SK-N-MC (cell line): ENCODE data around the gene CIB2.

Experiments
- DNase-seq: peaks from one replicate; pipeline ENCODE4 v3.0.0-alpha.2; 2011; ENCODE audit warnings: low read depth, low spot score
- H3K27ac ChIP-seq: fragments of 200-600 bp; sonication (generic); 2 replicates; pipeline ENCODE4 v1.5.1; 2016; ENCODE audit warnings: mixed run types
- H3K36me3 ChIP-seq: fragments of 200-600 bp; sonication (generic); 2 replicates; pipeline ENCODE4 v1.6.1; 2017; ENCODE audit warnings: antibody characterized with exemption, low read length, mixed read lengths; ENCODE audit not compliant: insufficient read depth
- H3K4me3 ChIP-seq: fragments of 200-600 bp; sonication (generic); 2 replicates; pipeline ENCODE4 v1.5.1; 2016
- H3K9ac ChIP-seq: fragments of 200-600 bp; sonication (generic); 2 replicates; pipeline ENCODE4 v1.8.0; 2017; ENCODE audit warnings: mixed run types, mixed read lengths; ENCODE audit not compliant: insufficient read length
- H3K9me3 ChIP-seq: fragments of 200-600 bp; sonication (generic); 2 replicates; pipeline ENCODE4 v1.6.1; 2017; ENCODE audit warnings: low read depth, mild to moderate bottlenecking, antibody characterized with exemption, low read length, moderate library complexity, mixed read lengths
- EZH2 ChIP-seq: fragments of 200-600 bp; sonication (generic); IDR thresholded peaks from one replicate; pipeline ENCODE4 v1.6.1; 2017; ENCODE audit warnings: antibody characterized with exemption
- FOXP2 ChIP-seq: optimal IDR thresholded peaks from 2 replicates; pipeline ENCODE3; 2011; ENCODE audit warnings: mild to moderate bottlenecking, moderate library complexity; ENCODE audit not compliant: insufficient read depth; ENCODE audit errors: extremely low read length, control extremely low read depth
- POLR2AphosphoS5 ChIP-seq: IDR thresholded peaks from 2 replicates; pipeline ENCODE4 v1.6.1; 2012; ENCODE audit warnings: mild to moderate bottlenecking, low read depth, low read length, borderline replicate concordance

The CIB2 gene

DNA sequence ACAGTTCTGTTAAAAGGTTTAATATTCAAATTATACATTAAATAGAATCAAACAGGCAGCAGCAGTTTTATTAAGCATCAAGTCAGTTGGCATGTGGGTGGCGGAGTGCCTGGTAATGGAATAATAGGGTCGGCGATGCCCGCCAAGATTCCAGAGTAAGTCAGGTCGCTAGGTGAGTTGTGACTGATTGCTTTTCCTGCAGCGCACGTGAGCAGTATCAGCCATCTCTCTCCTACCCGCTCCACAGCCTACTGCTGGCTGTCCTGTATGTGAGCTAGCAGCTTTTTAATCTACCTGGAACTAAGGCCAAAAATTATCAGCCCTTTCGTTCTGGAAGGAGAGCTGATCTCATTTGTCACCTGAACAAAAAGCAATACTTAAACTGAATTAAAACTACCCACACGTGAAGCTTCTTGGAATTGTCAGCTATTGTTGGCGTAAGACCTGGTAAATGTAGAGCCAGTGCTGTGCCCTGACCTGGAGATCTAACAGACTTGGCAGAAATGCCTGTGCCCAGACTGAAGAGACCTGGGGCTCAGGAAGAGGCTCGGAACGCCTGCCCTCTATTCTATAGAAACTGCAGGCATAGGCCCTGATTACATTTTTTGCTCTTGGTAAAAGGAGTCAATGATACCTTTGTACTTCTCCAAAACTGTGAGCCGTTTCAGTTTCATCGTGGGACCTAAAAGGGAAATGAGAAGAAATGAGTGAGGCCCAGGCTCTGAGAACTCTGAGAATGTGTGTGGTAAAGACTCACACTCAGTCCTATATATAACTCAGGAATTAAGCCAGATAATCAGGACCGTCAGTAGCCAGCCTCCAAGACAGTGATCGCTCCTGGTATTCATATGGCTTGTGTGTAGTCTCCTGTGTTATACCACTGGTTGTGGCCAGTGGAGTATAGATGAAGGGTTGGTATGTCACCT lies 39.9 kb upstream of the CIB2 start:
- Histone ChIP-seq H3K36me3 (peaks cover 59% of the 10 kb centered on the region), H3K27ac (no peak overlapping the region), H3K9ac (no peak overlapping the region), H3K4me3 (no peak overlapping the region), H3K9me3 (no peaks in the 10 kb centered on the region)
- no peak for TF ChIP-seq POLR2AphosphoS5
- TF ChIP-seq FOXP2, result no peak
- TF ChIP-seq EZH2, result no peak
- no peak for DNase-seq

DNA sequence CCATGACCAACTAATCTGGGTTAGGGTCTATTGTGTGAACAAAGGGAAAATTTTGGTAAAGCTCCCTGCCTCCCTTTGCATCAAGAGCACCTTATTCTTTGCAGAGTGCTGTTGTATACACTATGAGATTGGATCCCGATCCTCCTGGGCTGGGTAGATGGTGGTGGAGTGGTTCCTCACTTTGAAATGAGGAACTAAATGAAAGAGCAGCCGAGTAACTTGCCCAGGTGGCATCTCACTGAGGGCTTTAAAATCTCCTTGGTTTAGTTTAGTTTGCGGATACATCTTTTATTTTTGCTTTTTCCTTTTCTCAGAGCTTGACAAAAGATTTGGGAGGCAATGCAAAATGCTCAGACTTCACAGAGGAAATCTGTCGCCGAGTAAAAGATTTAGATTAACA lies 37.4 kb upstream of the CIB2 start:
- H3K9ac ChIP-seq, result no peak overlapping the region
- peaks cover 74% of the 10 kb centered on the region for H3K36me3 ChIP-seq
- no peak overlapping the region for H3K27ac ChIP-seq
- no peak for TF ChIP-seq POLR2AphosphoS5
- TF ChIP-seq FOXP2, result no peak
- no peak for TF ChIP-seq EZH2
- DNase-seq, result no peak
- H3K4me3 ChIP-seq, result no peak overlapping the region
- H3K9me3 ChIP-seq, result no peaks in the 10 kb centered on the region

DNA sequence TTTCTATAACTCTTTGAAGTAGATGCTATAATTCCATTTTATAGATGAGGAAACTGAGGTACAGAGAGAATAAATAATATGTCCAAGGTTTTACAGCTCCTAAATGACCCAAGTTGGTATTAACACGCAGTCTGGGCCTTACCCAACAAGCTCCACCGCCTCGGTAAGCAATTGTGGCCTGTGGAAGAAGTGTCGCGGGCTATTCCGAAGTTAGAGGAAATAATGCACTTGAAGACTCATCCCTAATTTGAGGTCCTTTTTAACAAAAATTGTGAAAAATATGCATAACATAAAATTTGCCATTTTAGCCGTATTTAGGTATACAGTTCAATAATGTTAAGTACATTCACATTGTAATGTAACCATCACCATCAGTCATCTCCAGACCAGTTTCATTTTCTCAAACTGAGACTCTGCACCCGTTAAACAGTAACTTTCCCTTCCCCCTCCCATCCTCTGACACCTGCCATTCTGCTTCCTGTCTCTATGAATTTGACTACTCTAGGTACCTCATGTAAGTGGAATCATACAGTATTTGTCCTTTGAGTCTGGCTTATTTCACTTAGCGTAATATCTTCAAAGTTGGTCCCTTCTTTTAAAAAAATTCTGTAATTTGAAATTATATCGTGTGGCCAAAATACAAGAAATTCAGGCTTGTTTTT lies 36.1 kb upstream of the CIB2 start:
- DNase-seq, result no peak
- TF ChIP-seq POLR2AphosphoS5 (no peak), EZH2 (no peak), FOXP2 (no peak)
- H3K27ac ChIP-seq, result no peak overlapping the region
- H3K36me3 ChIP-seq, result peaks cover 74% of the 10 kb centered on the region
- H3K9me3 ChIP-seq, result no peaks in the 10 kb centered on the region
- H3K9ac ChIP-seq, result no peak overlapping the region
- H3K4me3 ChIP-seq, result no peak overlapping the region

DNA sequence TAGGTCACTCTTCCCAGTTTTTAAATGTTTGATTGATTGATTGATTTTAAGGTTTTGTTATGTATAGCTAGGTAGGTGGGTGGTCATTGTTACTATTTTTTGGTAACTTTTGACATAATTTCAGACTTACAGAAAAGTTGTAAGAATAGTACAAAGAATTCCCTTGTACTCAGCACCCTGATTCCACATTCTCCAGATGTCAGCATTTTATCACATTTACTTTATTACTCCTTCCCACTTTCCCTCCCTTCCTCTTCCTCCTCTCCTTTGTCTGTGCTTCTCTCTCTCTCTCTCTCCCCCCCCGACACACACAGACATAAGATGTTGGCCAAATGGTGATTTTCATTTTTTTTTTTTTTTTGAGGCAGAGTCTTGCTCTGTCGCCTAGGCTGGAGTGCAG lies 32.8 kb upstream of the CIB2 start:
- Histone ChIP-seq H3K4me3 (no peak overlapping the region), H3K9me3 (no peaks in the 10 kb centered on the region), H3K36me3 (peaks cover 61% of the 10 kb centered on the region), H3K9ac (no peak overlapping the region), H3K27ac (no peak overlapping the region)
- no peak for DNase-seq
- TF ChIP-seq FOXP2 (no peak), POLR2AphosphoS5 (no peak), EZH2 (no peak)

DNA sequence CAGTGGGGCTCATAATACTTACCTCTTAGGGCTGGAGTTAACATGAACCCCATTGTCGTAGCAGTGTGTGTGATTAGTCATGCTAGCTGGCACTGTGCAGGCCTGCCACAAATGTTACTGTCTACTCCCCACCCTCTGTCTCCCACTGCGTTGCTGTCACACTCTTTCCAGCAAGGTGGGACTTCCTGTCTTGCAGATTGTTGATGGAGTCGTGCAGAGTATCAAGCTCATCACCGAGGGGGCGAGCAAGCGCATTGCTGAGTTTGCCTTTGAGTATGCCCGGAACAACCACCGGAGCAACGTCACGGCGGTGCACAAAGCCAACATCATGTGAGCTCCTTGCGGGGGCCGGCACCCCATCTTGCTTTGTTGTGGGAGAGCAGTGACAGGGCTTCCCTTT lies 30.8 kb upstream of the CIB2 start:
- TF ChIP-seq EZH2 (no peak), FOXP2 (no peak), POLR2AphosphoS5 (no peak)
- Histone ChIP-seq H3K4me3 (no peak overlapping the region), H3K27ac (no peak overlapping the region), H3K9ac (no peak overlapping the region), H3K36me3 (peaks cover 48% of the 10 kb centered on the region), H3K9me3 (no peaks in the 10 kb centered on the region)
- DNase-seq, result no peak

DNA sequence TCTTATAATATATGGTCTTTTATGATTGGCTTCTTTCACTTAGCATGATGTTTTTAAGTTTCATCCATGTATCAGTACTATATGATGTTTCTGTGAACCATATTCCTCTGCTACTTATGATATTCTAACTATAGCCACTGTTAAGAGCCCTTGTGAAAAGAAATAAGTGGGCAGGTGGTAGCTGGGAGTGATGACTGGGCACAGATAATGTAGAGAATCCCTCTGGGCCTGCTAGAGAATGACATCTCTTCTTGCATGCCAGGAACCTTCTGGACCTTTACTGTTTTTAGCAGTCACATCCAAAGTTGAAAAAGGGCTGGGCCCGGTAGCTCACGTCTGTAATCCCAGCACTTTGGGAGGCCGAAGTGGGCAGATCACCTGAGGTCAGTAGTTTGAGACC lies 28.1 kb upstream of the CIB2 start:
- DNase-seq, result no peak
- Histone ChIP-seq H3K36me3 (peaks cover 30% of the 10 kb centered on the region), H3K27ac (no peak overlapping the region), H3K4me3 (no peak overlapping the region), H3K9me3 (no peaks in the 10 kb centered on the region), H3K9ac (no peak overlapping the region)
- no peak for TF ChIP-seq POLR2AphosphoS5
- TF ChIP-seq EZH2, result no peak
- TF ChIP-seq FOXP2, result no peak

DNA sequence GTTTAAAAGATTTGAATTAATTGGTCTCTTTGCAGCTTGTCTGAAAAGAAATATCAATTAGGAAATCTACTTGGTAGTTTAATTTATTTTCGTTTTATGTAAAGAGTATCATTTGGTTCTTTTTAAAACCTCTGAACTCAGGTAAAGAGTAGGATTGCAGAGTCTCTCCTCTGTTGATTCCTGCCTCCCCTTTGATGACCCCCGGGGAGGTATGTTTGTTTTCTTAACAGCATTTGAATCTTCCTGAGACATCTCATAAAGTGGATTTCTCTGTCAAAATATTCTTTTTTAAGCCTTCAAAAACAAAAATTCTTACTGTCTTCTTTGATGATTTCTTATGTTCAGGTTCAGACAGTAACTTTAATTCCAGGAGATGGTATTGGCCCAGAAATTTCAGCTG lies 26.0 kb upstream of the CIB2 start:
- no peak for DNase-seq
- Histone ChIP-seq H3K4me3 (no peak overlapping the region), H3K27ac (peak overlapping the region; percentile 25; the same call in 1 of the 2 replicates), H3K9ac (no peak overlapping the region), H3K9me3 (no peaks in the 10 kb centered on the region), H3K36me3 (peaks cover 22% of the 10 kb centered on the region)
- TF ChIP-seq EZH2 (no peak), FOXP2 (no peak), POLR2AphosphoS5 (no peak)

DNA sequence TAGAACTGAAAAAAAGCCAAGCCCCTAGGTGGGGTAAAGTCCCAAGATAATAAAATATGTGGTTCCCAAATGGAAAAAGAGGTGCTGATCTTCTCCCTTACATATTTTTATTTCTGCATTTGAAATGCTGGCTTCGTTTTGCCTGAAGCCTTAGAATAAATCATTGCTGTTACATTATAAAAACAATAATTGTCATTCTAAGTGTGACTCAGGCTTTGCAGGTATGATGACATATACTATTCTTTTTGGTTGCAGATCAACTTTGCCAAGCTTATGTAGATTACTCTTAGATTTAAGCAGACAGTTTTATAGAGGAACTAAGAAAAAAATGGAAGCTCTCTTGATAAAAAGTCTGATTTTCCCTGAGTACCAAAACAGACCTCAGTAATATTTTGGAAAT lies 25.4 kb upstream of the CIB2 start:
- H3K36me3 ChIP-seq, result peaks cover 22% of the 10 kb centered on the region
- H3K9me3 ChIP-seq, result no peaks in the 10 kb centered on the region

More for the DNA sequence above, 25.4 kb upstream of the CIB2 start:
- no peak for DNase-seq
- no peak overlapping the region for H3K4me3 ChIP-seq
- no peak for TF ChIP-seq EZH2
- no peak for TF ChIP-seq POLR2AphosphoS5
- TF ChIP-seq FOXP2, result no peak
- H3K27ac ChIP-seq, result peak overlapping the region; percentile 25; the same call in 1 of the 2 replicates
- H3K9ac ChIP-seq, result no peak overlapping the region
